Hematopoietic multipotent progenitor cell treated with erythropoietin and hydrocortisone succinate and interleukin-3 and kit ligand, for 4 days (in vitro differentiated cells): Measurements from ENCODE around the gene CEP170B.
"Not testable (repeated sequence)": the region's sequence is repeated elsewhere in the genome, so short reads cannot be mapped to it uniquely, and the experiment has no call there.

Experiments used
- DNase-seq: peaks from one replicate; pipeline ENCODE4 v3.0.0-alpha.2; 2015

CEP170B gene

GRCh38 chr14:104919152-104919992 is 54.3 kb downstream of the CEP170B start:
- DNase-seq, result not testable (repeated sequence)

- peak; percentile 18 for DNase-seq
Measured at GRCh38 chr14:104919993-104920315, 54.9 kb downstream of the CEP170B start.

DNA sequence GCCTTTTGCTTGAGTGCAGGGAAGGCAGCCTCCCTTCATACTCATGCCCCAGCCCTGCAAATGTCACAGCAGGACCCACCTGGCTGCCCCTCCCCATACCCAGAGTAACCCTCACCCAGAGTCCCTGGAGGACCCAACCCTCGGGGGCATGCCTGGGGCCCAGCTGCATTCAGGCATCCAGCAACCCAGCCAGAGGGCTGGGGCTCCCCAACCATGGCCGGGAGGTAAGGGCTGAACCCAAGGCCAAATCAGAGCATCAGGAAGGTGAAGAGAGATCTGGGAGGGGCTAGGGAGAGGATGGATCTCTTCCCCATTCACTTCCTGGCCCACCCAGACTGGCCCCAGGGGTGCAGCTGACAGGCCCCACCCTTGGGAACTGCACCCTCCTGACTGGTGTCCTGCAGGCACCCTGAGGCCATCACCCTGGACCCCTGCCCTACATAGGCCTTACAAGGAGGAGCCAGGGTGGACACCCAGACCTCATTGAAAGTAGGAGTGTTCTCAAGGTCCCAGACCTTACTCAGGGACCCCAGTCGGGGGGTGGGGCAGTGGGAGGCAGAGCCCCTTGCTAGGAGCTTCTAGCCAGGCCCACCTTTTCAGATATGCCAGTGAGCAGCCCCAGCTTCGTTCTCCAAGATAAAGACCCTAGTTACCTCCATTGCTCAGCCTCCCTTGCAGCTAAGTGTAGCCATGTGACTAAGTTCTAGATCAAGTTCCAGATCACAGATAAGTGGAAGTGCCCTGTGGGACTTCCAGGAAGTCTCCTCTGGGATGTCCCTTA is 58.8 kb downstream of the CEP170B start:
- no peak for DNase-seq

GRCh38 chr14:104924421-104925213 is 59.5 kb downstream of the CEP170B start, which contains the start of gene PLD4:
PLD4 (plus strand) TSS chr14:104924879; CDS start chr14:104927141, 2,262 bp downstream.
- DNase-seq, result peak; percentile 79

DNA sequence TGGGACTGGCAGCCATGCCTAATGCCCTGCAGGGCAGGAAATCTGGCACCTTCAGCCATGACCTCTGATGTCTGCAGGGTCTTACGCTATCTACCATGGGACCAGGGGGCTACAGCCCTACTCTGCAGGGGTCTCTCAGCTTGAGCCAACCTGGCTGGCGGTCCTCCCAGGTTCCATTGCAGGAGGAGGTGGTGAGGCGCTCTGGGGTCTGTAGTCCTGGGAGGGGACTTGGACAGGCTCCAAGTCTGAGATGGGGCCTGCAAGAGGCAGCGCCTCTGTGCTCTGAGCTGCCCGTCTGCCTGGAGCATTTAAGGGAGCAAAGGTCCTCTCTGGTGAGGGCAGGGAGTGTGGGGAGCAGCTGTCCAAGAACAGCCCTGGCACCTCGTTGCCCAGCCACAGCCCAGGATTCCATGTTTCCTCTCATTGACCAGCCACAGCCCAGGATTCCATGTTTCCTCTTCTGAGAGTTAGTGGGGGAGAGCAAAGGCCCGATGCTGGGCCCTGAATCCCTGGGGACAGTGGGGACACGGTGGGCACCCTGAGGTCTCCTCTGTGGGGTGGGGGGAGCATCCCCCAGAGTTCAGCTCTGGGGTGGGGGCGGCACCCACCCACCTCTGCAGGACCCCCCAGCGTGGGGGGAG is 60.3 kb downstream of the CEP170B start:
- no peak for DNase-seq

DNA sequence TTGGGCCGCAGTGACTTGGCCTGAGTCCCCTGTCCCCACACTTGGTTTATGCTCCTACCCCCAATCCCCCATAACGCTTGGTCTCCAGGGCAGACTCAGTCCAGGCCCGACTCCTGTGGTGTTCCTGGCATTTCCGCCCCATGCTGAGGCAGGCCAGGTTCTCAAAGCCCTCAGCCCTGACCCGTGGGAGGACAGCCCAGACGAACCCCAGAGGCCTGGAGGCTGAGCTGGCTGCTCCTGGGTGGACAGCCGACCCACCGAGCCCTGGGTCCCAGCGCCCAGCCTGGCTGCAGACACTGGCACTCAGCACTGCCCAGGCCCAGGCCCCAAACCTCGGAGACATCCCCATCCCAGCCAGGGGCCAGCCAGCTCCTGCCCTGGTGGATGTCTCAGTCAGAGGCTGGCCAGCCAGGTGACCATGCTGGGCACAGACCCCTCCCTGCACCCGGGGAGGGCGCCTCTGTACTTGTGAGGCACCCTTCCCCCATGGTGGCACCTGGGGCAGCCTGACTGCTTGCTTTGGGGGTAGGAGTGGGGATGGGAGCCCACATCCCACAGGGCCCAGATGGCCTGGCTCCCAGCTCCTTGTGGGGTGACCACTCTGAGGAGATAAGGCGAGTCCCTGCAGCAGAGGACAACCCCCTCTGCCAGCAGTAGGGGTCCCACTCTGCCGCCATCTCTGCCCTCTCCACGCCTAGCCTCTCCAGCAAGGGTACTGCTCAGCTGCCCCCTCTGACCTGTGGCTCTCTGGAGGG is 61.0 kb downstream of the CEP170B start:
- peak; percentile 58 for DNase-seq

DNA sequence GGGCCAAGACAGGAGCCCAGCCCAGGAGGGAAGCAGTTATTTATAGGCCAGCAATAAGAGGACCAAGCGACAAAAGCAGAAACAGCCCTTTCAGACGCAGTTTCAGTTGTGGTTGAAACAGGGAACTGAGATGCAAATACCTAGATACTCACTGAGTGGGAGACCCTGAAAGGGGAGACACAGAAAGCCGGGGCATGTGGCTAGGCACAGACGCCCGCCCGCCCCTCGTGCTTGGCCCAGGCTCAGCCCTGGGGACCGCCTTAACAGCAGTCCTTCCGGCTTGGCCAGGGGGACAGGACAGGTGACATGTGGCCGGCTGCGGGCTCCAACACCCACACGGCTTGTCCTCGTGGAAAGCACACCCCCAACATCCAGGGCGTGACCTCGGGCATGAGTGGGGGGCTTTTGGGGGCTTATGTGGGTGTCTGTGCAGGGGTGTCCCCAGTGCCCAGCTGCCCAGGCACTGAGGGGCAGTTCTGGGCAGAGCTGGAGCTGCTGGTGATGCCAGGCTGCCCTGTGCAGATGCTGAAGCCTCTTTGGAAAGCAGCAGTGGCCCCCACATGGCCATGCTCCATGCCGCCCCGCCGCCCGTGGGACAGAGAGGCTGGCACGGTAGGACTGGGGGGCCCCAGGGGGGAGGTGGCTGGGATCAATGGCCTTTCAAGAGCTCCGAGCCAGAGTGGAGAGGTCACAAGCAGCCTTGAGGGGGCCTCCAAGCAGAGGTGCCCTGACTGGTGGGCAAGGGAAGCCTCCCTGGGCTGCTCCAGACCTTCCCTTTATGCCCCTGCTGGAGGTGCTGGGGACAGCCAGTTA is 61.8 kb downstream of the CEP170B start:
- DNase-seq, result peak; percentile 69

- no peak for DNase-seq
Measured at GRCh38 chr14:104927432-104927816, 62.4 kb downstream of the CEP170B start.

DNA sequence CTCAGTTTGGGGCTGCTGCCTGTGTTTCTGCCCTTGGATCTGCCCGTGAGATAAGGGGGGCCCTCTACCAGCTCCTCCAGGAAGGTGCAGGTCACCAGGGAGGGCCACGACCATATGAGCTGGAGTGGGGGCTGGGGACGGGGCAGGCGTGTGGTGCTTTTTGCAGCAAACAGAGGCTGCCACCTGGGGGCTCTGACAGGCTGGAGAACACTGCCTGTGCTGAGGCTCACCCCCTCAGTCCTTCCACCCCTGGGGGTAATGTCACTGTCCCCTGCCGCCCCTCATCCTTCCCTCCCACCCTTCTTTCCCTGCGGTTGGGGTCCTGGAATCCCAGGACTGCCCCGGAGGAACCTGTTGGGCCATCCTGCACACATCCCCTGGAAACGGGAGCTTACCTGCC is 62.8 kb downstream of the CEP170B start:
- DNase-seq, result peak; percentile 44

- DNase-seq, result no peak
Measured at GRCh38 chr14:104928391-104929133, 63.5 kb downstream of the CEP170B start.

DNA sequence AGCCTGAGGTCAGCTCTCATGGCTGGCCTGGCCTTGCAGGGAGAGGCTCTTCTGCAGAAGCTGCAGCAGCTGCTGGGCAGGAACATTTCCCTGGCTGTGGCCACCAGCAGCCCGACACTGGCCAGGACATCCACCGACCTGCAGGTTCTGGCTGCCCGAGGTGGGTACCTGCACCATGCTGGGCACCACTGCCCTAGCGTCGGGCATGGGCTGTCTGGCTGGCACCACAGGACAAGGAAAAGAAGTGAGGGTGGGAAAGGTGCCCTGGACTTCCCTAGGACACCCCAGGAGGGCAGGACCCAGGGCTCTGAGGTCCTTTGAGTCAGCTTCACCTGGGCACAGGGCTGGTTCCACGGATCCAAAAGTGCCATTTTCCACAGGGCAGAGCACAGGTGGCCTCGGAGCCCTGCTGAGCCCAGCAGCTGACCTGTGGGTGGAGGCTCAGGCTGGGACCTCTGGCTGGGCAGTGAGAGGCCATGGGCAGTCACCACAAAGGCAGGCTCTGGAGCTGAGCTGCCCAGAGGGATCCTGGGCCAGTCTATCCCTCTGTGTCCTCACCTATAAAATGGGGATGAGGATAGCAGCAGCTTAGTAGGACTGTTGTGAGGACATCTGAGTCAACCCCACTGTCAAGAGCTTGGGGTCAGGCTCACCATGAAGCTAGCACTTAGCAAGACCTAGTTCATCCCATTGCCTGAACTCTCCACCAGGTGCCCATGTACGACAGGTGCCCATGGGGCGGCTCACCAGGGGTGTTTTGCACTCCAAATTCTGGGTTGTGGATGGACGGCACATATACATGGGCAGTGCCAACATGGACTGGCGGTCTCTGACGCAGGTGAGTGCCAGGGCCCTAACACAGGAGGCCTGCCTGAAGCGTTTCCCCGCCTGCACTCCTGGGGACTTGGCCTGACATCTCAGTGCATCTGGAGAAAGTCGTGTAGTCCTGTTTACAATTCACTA is 64.5 kb downstream of the CEP170B start:
- no peak for DNase-seq

DNA sequence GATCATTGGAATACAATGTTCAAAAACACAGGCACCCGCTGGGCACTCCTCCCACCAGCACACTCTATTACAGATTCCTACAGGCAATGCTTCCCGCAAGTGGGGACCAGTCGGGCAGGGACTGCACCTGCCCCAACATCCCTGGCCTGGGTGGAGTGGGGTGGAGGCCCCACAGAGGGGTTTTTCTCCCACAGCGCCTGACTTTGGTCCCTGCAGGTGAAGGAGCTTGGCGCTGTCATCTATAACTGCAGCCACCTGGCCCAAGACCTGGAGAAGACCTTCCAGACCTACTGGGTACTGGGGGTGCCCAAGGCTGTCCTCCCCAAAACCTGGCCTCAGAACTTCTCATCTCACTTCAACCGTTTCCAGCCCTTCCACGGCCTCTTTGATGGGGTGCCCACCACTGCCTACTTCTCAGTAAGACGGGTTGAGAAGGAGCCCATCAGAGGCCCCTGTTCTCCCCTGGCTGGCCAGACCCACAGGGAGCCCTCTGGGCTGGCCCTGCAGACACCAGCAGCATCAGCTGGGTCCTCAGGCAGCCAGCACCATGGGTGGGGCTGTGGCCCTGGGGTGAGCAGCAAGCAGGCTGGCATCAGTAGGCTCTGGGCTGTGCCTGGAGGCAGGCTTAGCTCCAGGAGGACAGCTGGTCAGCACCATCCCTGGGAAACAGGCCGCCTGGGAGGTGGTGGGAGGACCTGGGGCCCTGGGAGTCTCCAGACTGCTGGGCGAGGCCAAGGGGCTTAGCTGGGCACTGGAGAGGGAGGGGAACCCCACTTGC is 65.6 kb downstream of the CEP170B start:
- no peak for DNase-seq

- DNase-seq, result no peak
Measured at GRCh38 chr14:104931304-104931770, 66.3 kb downstream of the CEP170B start.

GRCh38 chr14:104931771-104932675 is 67.0 kb downstream of the CEP170B start:
- no peak for DNase-seq

- peak; percentile 89 for DNase-seq
Measured at GRCh38 chr14:104932676-104933631, 67.9 kb downstream of the CEP170B start.
